H9 (cell line): ENCODE data around the gene UBASH3A. TPM values are rescaled to one million over a fixed set of nuclear protein-coding genes. Genes with fewer than 3 reads are reported as not detected.

ENCODE experiments used
- DNase-seq: peaks from one replicate; pipeline ENCODE4 v3.0.0-alpha.2; 2017
- H2AFZ ChIP-seq: one replicate; pipeline ENCODE4 v1.6.1; 2013; ENCODE audit warnings: mild to moderate bottlenecking, low read length, control low read depth, moderate library complexity
- H2AK5ac ChIP-seq: 2 replicates; pipeline ENCODE4 v1.6.1; 2013; ENCODE audit warnings: low read length, control low read depth, mixed read lengths; ENCODE audit not compliant: insufficient read length
- H2BK120ac ChIP-seq: one replicate; pipeline ENCODE4 v1.6.1; 2013; ENCODE audit warnings: low read depth, mild to moderate bottlenecking, low read length, control low read depth, inconsistent platforms; ENCODE audit not compliant: poor library complexity, severe bottlenecking
- H2BK12ac ChIP-seq: 2 replicates; pipeline ENCODE4 v1.6.1; 2013; ENCODE audit warnings: low read length, control low read depth, mixed read lengths, low read depth; ENCODE audit not compliant: insufficient read length
- H2BK15ac ChIP-seq: 2 replicates; pipeline ENCODE4 v1.6.1; 2013; ENCODE audit warnings: low read depth, low read length, control low read depth
- H2BK20ac ChIP-seq: one replicate; pipeline ENCODE4 v1.6.1; 2013; ENCODE audit warnings: low read depth, mild to moderate bottlenecking, low read length, control low read depth, inconsistent platforms; ENCODE audit not compliant: poor library complexity, severe bottlenecking
- H2BK5ac ChIP-seq: 2 replicates; pipeline ENCODE4 v1.6.1; 2013; ENCODE audit warnings: low read length, control low read depth, mixed read lengths; ENCODE audit not compliant: insufficient read length
- H3K14ac ChIP-seq: 2 replicates; pipeline ENCODE4 v1.6.1; 2013; ENCODE audit warnings: low read length, control low read depth; ENCODE audit not compliant: insufficient read depth
- H3K18ac ChIP-seq: 2 replicates; pipeline ENCODE4 v1.6.1; 2013; ENCODE audit warnings: low read depth, mild to moderate bottlenecking, mixed read lengths, low read length, control low read depth; ENCODE audit not compliant: insufficient read length
- H3K23ac ChIP-seq: 2 replicates; pipeline ENCODE4 v1.6.1; 2013; ENCODE audit warnings: low read length, control low read depth, mixed read lengths, low read depth; ENCODE audit not compliant: insufficient read length
- H3K23me2 ChIP-seq: 2 replicates; pipeline ENCODE4 v1.6.1; 2013; ENCODE audit warnings: low read depth, mild to moderate bottlenecking, mixed read lengths, low read length, control low read depth; ENCODE audit not compliant: insufficient read length, poor library complexity, severe bottlenecking
- H3K27ac ChIP-seq: 2 replicates; pipeline ENCODE4 v1.5.1; 2013; ENCODE audit warnings: low read length, control low read depth, mixed read lengths, low read depth; ENCODE audit not compliant: insufficient read length
- H3K27me3 ChIP-seq: 2 replicates; pipeline ENCODE4 v1.6.1; 2013; ENCODE audit warnings: low read length, control low read depth, inconsistent platforms; ENCODE audit not compliant: insufficient read depth
- H3K4ac ChIP-seq: 2 replicates; pipeline ENCODE4 v1.6.1; 2013; ENCODE audit warnings: low read depth, mild to moderate bottlenecking, control low read depth, inconsistent platforms, low read length, moderate library complexity
- H3K4me1 ChIP-seq: 2 replicates; pipeline ENCODE4 v1.6.1; 2013; ENCODE audit warnings: low read length, control low read depth, inconsistent platforms; ENCODE audit not compliant: insufficient read depth
- H3K4me2 ChIP-seq: 2 replicates; pipeline ENCODE4 v1.6.1; 2013; ENCODE audit warnings: low read length, control low read depth, mixed read lengths; ENCODE audit not compliant: insufficient read length, insufficient read depth
- H3K56ac ChIP-seq: 2 replicates; pipeline ENCODE4 v1.6.1; 2013; ENCODE audit warnings: low read depth, mild to moderate bottlenecking, mixed read lengths, low read length, control low read depth; ENCODE audit not compliant: insufficient read length
- H3K79me1 ChIP-seq: 2 replicates; pipeline ENCODE4 v1.6.1; 2013; ENCODE audit warnings: low read depth, mild to moderate bottlenecking, moderate library complexity, low read length, control low read depth, inconsistent platforms; ENCODE audit not compliant: insufficient read depth, poor library complexity, severe bottlenecking
- H3K79me2 ChIP-seq: 2 replicates; pipeline ENCODE4 v1.6.1; 2013; ENCODE audit warnings: low read length, control low read depth, inconsistent platforms; ENCODE audit not compliant: insufficient read depth
- H3K9ac ChIP-seq: 2 replicates; pipeline ENCODE4 v1.6.1; 2013; ENCODE audit warnings: low read length, control low read depth, mixed read lengths; ENCODE audit not compliant: insufficient read length; ENCODE audit errors: extremely low read depth
- H3K9me3 ChIP-seq: one replicate; pipeline ENCODE4 v1.6.1; 2013; ENCODE audit warnings: low read depth, low read length, inconsistent platforms; ENCODE audit not compliant: control insufficient read depth
- H3T11ph ChIP-seq: one replicate; pipeline ENCODE4 v1.6.1; 2013; ENCODE audit warnings: mild to moderate bottlenecking, low read length, control low read depth, inconsistent platforms
- H4K20me1 ChIP-seq: one replicate; pipeline ENCODE4 v1.6.1; 2013; ENCODE audit not compliant: control insufficient read depth, insufficient read length, insufficient read depth
- H4K5ac ChIP-seq: 2 replicates; pipeline ENCODE4 v1.6.1; 2013; ENCODE audit warnings: low read depth, mild to moderate bottlenecking, mixed read lengths, low read length, control low read depth; ENCODE audit not compliant: insufficient read length
- H4K8ac ChIP-seq: replicated peaks from 2 replicates; pipeline ENCODE4 v1.6.1; 2013; ENCODE audit warnings: low read length, control low read depth, mixed read lengths, low read depth; ENCODE audit not compliant: insufficient read length
- H4K91ac ChIP-seq: 2 replicates; pipeline ENCODE4 v1.6.1; 2013; ENCODE audit warnings: low read depth, mild to moderate bottlenecking, moderate library complexity, mixed read lengths, low read length, control low read depth; ENCODE audit not compliant: insufficient read length
- H3K27ac Mint-ChIP-seq, 3 experiments: 2 replicates in 2 of 3; 3 replicates in 1 of 3; pipeline ENCODE4 v1.8.0; 2020 to 2021; ENCODE audit warnings: mixed read lengths in 3 of 3, mild to moderate bottlenecking in 1 of 3, moderate library complexity in 1 of 3
- H3K27me3 Mint-ChIP-seq: 2 replicates; pipeline ENCODE4 v1.8.0; 2021; ENCODE audit warnings: low read depth, mild to moderate bottlenecking, moderate library complexity, mixed read lengths
- H3K36me3 Mint-ChIP-seq, 3 experiments: 2 replicates in 2 of 3; 3 replicates in 1 of 3; pipeline ENCODE4 v1.8.0; 2020 to 2021; ENCODE audit warnings: low read depth in 3 of 3, mixed read lengths in 3 of 3; ENCODE audit not compliant: insufficient read depth in 1 of 3
- H3K4me1 Mint-ChIP-seq, 2 experiments: 2 replicates each; pipeline ENCODE4 v1.8.0; 2020; ENCODE audit warnings: mixed read lengths in 2 of 2
- H3K4me3 Mint-ChIP-seq, 2 experiments: 2 replicates in 1 of 2; 3 replicates in 1 of 2; pipeline ENCODE4 v1.8.0; 2020 to 2021; ENCODE audit warnings: mild to moderate bottlenecking in 2 of 2, mixed read lengths in 2 of 2, moderate library complexity in 1 of 2
- H3K9me3 Mint-ChIP-seq, 2 experiments: 2 replicates in 1 of 2; 3 replicates in 1 of 2; pipeline ENCODE4 v1.8.0; 2020; ENCODE audit warnings: mild to moderate bottlenecking in 2 of 2, mixed read lengths in 2 of 2, moderate library complexity in 1 of 2
- CTCF ChIP-seq: fragments of 200-600 bp; sonication (generic); conservative IDR thresholded peaks from 3 replicates; pipeline ENCODE4 v1.8.0; 2021; ENCODE audit warnings: antibody characterized with exemption, mild to moderate bottlenecking
- WGBS: extraction: QIAGEN DNeasy Blood & Tissue Kit; methylation state at CpG from one replicate; pipeline ENCODE4 v1.1.7; 2013; ENCODE audit warnings: missing lambda C conversion rate, low lambda C conversion rate, mixed read lengths; ENCODE audit not compliant: insufficient read length; ENCODE audit errors: extremely low coverage; 5-methylcytosine and 5-hydroxymethylcytosine counted together
- total RNA-seq: library from RNA; stranded (reverse); gene quantifications from 2 replicates; pipeline ENCODE4 v1.2.1, GENCODE V29; 2021

UBASH3A gene
- total RNA-seq, 1 experiment from 2014 or later, result not detected

- H3K14ac ChIP-seq, result no peak overlapping the region; the same call in 1 of the 2 replicates
- H2AK5ac ChIP-seq, result no peak overlapping the region
- H3K27me3 ChIP-seq, result no peaks in the 10 kb centered on the region
- H3K9ac ChIP-seq, result no peak overlapping the region
- H3T11ph ChIP-seq, result no peak overlapping the region
- no peaks in the 10 kb centered on the region for H3K23me2 ChIP-seq
- no peak overlapping the region for H4K91ac ChIP-seq
- no peak overlapping the region for H2BK20ac ChIP-seq
- no peak overlapping the region for H2BK15ac ChIP-seq
- H3K27ac ChIP-seq, result no peak overlapping the region
- Mint-ChIP-seq H3K27ac (peak overlapping the region in 1 of 3 experiments; percentile 42; a peak in 3 of 7 replicates), H3K4me1 (peaks cover 0 to 6% of the 10 kb centered on the region in 2 experiments; a peak in 1 of 4 replicates), H3K27me3 (peaks cover 28% of the 10 kb centered on the region), H3K4me3 (no peak overlapping the region), H3K36me3 (no peaks in the 10 kb centered on the region), H3K9me3 (peaks cover 0 to 5% of the 10 kb centered on the region in 2 experiments; a peak in 3 of 5 replicates)
- TF ChIP-seq CTCF, result no peak
- no peaks in the 10 kb centered on the region for H3K4me1 ChIP-seq
- H2BK120ac ChIP-seq, result no peak overlapping the region
- no CpG with 5 or more reads among the region's 15 CpGs for WGBS
- peaks cover 3% of the 10 kb centered on the region for H4K20me1 ChIP-seq
- no peak overlapping the region for H3K56ac ChIP-seq
- H2BK5ac ChIP-seq, result no peak overlapping the region
- no peak overlapping the region for H3K4ac ChIP-seq
- H3K79me1 ChIP-seq, result no peaks in the 10 kb centered on the region
- no peak overlapping the region for H2BK12ac ChIP-seq
- no peaks in the 10 kb centered on the region for H3K9me3 ChIP-seq
- DNase-seq, result no peak
- H3K23ac ChIP-seq, result no peak overlapping the region
- H4K5ac ChIP-seq, result no peak overlapping the region
- H2AFZ ChIP-seq, result no peak overlapping the region
- H3K79me2 ChIP-seq, result no peaks in the 10 kb centered on the region
- no peak overlapping the region for H4K8ac ChIP-seq
- H3K4me2 ChIP-seq, result no peak overlapping the region
- no peak overlapping the region for H3K18ac ChIP-seq
Measured at GRCh38 chr21:42443181-42443785, 39.6 kb downstream of the UBASH3A start.
